Measurements from ENCODE around the gene NOTCH4. TPM values are rescaled to one million over a fixed set of nuclear protein-coding genes. Genes with fewer than 3 reads are reported as not detected.

The NOTCH4 gene
- total RNA-seq, 1 donor from 2014 or later = 242 TPM

DNA sequence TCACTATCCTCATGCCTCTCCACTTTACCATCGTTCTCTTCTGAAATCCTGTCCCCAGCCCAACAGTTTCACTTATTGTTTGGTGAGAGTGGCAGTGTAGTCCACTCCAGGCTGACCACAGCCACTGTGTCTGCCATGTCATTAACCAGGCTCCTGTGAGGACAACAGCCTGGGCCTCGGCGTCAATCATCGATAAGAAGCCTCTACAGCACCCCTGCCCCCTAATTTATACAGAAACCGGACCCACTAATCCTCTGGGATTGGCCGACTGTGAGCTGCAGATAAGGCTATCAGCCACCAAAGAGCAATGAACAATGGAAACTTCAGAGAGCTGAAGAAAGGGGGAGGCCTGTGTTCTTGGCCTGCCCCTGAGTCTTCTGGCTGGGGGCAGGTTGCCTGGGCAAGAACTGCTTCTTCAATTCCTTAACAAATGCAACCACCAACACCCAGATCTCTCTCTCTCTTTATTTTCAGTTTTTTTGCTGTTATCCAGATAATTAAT, 56.1 kb downstream of the NOTCH4 start:
- DNase-seq (ENCODE audit: extremely low read depth, low read depth, low spot score) = no peak

DNA sequence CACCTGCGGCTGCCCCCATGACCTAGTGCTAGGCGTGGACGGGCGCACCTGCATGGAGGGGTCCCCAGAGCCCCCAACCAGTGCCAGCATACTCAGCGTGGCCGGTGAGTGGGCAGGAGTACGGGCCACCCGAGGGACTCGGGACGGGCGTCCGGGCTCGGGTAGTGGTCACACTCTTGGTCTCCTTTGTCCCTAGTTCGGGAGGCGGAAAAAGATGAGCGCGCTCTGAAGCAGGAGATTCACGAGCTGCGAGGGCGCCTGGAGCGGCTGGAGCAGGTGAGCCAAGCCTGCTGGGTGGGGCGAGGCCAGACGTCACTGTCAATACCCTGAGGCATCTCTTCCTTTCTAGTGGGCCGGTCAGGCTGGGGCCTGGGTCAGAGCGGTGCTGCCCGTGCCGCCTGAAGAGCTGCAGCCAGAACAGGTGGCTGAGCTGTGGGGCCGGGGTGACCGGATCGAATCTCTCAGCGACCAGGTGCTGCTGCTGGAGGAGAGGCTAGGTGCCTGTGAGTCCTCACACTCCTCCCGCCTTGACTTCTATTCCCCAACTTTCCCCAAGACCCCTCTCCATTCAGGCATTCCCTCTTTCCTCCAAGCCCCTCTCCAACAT, 56.6 kb downstream of the NOTCH4 start:
- no peak for DNase-seq (ENCODE audit: extremely low read depth, low read depth, low spot score)

DNA sequence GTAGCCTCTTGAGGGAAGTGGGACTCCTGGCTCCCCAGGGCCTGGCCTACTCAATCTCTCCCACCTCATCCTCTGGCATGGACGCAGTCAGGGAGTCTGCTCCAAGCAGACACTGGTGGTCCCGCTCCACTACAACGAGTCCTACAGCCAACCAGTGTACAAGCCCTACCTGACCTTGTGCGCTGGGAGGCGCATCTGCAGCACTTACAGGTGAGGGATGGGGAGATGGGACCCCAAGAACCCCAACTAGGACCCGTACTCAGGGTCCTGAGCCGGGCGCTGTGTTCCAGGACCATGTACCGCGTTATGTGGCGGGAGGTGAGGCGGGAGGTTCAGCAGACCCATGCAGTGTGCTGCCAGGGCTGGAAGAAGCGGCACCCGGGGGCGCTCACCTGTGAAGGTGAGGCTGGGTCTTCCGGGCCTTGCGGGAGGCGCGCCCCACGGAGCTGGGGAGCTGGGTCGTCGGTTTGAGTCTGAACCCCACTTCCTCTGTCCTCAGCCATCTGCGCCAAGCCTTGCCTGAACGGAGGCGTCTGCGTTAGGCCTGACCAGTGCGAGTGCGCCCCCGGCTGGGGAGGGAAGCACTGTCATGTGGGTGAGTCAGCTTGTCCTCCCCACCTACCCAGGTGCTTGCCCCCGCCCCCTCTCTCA, 57.3 kb downstream of the NOTCH4 start:
- DNase-seq (ENCODE audit: extremely low read depth, low read depth, low spot score) = no peak

DNA sequence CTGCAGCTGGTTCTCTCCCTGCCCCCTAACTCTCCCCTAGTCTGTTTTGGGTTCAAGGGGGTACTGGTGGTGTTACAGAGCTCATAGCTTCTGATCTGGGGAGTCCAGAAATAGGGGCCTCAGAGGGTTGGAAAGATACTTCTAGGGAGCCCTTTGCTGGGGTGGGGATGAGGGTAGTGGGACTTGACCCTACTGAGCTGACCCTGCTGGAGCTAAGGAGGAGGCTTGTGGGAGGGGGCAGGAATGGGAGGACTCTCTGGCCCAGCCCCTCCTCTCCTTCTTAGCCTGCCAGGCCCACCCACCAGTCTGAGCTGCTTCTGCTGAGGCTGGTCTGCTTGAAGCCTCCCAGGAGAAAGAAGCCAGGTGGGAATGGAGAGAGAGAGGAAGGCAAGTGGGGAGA, 59.6 kb downstream of the NOTCH4 start, which contains the start of gene EGFL8:
Gene EGFL8, plus strand, starts transcription at position 301 of the 400 bp plus-strand sequence. CDS start 1,571 bp downstream, outside the sequence.
- DNase-seq (ENCODE audit: extremely low read depth, low read depth, low spot score) = no peak

DNA sequence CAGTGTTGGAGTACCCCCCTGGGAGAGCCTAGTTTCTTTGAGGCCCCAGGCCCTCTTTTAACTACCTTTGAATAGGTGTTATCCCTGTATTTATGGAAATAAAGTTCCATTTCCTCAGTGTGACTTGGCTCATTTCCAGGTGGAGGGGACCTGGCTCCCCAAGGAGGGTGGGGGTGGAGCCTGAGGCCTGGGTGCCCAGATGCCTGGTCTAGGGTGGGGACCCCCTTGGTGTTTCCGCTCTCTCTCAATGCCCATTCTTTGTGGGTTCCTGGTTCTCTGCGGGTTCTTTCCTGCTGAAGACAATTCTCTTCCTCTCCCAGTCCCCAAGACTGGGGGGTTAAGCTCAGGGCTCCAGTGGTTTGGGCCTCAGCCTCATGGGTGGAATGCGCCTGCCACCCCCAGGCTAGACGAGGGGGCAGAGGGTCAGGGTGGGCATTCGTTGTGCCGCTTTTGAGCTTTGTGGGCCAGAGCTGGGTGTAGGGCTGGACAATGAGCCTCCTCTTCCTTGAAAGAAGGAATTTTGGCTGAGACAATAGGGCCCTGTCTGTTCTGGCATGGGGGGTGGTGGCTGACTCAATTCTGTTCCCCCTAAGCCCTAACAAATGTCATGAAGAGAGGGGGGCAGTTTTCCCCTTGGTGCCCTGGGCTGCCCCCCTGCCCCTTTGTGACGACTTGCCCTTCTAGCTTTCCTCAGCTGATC, 60.2 kb downstream of the NOTCH4 start:
- DNase-seq (ENCODE audit: extremely low read depth, low read depth, low spot score) = no peak

DNA sequence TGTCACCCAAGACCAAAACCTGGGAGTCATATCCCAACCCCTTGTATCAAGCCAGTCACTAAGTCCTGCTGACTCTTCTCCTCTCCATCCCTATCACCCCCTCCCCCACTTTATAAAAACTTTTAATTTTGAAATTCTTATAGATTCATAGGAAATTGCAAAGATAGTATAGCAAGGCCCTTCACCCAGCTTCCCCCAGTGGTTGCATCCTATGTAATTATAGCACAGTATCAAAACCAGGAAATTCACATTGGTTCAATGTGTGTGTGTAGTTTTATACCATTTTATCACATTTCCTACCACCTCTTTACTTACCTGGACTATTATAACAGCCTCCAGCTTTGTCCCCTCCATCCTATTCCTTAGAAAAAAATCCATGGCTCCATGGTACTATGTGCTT, 65.8 kb downstream of the NOTCH4 start:
- DNase-seq (ENCODE audit: extremely low read depth, low read depth, low spot score) = no peak

DNA sequence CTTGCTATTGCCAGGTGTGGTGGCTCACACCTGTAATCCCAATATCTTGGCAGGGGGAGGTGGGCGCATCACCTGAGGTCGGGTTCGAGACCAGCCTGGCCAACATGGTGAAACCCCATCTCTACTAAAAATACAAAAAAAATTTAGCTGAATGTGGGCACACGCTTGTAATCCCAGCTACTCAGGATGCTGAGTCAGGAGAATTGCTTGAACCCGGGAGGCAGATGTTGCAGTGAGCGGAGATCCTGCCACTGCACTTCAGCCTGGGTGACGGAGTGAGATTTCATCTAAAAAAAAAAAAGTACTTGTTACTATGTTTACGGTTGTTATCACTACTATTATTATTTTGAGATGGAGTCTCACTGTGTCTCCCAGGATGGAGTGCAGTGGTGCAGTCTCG, 67.0 kb downstream of the NOTCH4 start:
- no peak for DNase-seq (ENCODE audit: extremely low read depth, low read depth, low spot score)

DNA sequence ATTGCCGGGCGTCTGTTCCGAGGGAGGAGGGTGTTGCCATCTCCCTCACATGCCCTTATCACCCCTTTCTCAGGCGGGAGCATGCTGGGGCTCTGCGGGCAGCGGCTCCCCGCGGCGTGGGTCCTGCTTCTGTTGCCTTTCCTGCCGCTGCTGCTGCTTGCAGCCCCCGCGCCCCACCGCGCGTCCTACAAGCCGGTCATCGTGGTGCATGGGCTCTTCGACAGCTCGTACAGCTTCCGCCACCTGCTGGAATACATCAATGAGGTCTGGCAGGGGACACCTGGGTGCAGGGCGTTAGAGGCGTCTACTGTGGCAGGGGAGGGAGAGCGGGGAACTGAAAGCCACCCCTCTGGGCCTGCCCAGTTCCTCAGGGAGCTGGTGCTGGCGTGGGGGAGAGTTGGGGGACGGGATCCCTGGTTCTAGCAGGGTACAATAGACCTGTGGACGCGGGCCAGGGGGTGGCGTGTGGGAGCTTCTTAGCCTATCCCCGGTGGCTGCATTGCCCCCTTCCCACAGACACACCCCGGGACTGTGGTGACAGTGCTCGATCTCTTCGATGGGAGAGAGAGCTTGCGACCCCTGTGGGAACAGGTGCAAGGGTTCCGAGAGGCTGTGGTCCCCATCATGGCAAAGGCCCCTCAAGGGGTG, 69.2 kb downstream of the NOTCH4 start:
- DNase-seq (ENCODE audit: extremely low read depth, low read depth, low spot score) = no peak

DNA sequence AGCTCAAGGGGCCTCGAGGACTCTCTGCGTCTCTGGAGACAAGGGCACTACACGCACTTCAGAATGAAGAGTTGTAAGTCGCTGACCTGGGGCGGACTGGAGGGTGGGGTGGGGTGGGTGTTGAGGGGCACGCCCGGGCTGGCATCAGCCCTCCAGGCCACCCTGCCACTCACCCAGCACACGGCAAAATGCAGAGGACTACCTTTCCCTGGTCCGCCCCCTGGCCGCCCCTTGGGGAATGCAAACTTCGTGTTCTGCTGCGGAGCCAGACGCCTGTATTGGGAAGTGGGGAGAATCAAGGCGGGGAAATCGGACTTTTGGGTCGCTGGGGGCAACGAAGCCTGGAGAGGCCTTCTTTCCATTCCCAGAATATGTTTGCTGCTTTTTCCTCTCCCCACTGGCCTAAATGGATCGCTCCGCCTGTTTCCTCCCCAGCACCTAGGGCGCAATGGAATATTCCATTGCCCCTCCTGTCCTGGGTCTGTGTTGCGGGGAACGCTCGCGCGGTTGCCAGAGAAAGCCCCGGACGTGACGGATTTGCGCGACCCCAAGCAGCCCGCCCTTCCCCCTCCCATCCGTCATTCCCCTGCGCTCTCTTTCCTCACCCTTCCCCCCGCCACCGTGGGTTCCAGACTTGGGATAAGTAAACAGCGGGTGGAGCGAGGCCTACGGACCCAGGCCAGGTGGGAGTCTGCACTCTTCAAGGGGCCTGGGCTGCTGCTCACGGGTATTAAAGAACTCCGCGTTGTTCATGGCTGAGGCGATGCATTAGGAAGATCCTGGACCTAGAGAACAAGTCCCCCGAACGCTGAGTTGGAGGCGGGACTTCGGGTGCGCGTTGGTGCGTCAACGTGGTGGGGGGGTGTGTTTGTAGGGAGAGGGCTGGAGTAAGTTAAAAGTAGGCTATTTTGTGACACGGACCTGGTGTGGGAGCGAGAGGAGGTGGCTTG, 70.0 kb downstream of the NOTCH4 start, which contains the start of gene PPT2:
Gene PPT2, plus strand, starts transcription at position 578 of the 950 bp plus-strand sequence. CDS start 454 bp downstream, outside the sequence.
- DNase-seq (ENCODE audit: extremely low read depth, low read depth, low spot score) = peak; percentile 72

DNA sequence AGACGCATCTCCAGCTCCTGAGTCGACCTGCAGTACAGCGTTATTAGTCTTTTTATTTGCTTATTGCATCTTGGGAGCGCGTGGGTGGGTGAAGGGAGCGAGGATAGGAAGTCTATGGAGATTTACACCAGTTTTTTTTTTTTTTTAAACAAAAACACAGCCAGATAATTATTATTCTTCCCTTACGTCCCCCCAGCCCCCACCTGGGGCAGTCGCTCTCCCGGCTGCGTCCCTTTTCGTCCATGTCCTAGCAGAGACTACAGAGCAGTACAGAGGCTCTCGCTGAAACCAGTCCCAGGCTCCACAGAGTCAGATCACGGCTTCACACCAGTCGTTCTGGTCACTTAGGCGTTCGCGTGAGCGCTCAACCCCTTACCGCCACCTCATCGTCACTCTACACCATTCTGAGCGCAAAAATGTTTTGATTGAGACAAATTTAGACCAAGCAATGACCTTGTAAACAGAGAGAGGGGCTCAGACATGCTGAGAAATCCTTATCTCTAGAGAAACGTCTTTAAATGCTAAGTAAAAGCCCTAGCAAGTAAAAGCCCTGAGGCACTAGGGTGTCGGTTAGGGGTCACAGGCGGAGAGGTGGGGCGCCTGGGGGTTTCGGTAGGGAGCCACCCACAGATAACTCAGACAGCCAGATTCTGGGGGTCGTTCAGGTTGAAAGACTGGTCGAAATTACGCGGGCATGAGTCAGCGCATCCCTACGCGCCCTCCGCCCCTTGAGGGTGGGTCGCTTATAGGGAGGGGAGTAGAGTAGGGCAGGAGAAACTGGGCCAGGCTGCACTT, 70.9 kb downstream of the NOTCH4 start:
- no peak for DNase-seq (ENCODE audit: extremely low read depth, low read depth, low spot score)

DNA sequence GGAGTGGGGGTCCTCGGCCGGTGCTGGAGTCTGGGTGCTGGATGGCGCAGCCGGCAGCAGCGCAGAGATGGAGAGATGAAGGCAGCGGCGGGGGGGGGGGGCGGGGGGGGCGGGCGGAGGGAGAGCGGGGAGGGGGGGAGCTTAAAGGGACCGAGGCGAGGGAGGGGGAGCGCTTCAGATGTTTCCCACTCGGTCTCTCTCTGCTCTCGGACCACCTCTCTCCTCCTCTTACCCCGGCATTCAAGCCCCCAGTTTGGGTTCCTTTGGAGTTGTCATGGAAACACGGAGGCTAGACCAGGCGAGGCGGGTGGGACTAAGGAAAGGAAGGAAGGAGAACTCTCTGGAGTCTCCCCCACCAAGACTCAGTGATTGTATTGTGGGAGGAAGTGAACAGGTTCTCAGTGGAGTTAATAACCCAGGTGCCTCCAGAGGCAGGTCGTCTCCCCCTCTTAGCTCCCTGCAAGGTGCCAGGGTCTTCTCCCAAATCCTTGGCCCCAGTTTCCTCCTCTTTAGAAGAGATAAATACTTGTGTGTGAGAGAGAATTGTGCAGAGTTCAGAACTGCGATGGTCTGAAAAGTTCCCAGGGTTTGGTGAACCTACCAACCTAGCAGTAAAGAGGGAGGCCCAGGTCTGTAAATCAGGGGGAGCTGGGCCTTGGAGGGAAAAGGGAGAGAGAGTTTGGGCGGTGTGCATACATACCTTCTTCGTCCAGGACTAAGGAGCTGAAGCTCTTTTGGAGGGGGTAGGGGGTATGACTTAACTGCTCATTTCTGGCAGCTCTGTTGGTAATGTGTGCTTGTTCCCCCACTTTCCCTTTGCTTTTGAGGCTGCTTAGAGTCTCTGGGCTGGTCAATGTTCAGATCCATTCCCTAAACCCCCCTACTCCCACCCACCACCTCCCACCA, 71.8 kb downstream of the NOTCH4 start, which contains the start of gene PRRT1:
Gene PRRT1, minus strand, starts transcription at position 77 of the 906 bp plus-strand sequence. CDS start 112 bp downstream, outside the sequence.
- no peak for DNase-seq (ENCODE audit: extremely low read depth, low read depth, low spot score)

DNA sequence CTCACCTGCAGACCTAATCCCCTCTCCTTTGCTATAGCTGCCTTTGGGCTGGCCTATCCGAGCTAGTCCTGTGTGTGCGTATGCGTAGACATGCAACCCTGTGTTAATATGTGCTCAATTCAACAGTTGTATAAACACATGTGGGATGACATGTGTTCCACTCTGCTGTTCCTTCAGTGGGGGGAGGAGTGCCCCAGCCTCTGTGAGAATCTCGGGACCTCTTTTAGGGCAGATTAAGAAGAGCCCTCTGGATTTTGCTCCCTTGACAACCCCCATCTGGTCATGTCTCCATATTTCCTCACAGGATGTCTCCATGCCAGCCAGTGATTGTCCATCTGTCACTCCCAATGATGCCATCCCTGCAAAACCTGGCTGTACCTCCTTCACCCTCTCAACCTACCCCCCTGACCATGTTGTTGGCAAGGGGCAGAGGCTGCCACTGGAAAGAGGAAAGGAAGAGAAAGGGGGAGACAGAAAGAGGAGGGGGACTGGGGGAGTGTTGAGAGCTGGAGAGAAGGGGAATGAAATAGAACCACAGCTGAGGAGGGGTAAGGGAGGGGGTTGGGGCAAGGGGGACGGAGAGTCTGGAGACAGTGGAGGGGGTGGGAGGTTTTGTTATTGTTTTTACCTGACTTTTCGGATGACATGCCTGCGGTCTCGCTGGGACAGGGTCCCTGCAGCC, 72.5 kb downstream of the NOTCH4 start:
- no peak for DNase-seq (ENCODE audit: extremely low read depth, low read depth, low spot score)

DNA sequence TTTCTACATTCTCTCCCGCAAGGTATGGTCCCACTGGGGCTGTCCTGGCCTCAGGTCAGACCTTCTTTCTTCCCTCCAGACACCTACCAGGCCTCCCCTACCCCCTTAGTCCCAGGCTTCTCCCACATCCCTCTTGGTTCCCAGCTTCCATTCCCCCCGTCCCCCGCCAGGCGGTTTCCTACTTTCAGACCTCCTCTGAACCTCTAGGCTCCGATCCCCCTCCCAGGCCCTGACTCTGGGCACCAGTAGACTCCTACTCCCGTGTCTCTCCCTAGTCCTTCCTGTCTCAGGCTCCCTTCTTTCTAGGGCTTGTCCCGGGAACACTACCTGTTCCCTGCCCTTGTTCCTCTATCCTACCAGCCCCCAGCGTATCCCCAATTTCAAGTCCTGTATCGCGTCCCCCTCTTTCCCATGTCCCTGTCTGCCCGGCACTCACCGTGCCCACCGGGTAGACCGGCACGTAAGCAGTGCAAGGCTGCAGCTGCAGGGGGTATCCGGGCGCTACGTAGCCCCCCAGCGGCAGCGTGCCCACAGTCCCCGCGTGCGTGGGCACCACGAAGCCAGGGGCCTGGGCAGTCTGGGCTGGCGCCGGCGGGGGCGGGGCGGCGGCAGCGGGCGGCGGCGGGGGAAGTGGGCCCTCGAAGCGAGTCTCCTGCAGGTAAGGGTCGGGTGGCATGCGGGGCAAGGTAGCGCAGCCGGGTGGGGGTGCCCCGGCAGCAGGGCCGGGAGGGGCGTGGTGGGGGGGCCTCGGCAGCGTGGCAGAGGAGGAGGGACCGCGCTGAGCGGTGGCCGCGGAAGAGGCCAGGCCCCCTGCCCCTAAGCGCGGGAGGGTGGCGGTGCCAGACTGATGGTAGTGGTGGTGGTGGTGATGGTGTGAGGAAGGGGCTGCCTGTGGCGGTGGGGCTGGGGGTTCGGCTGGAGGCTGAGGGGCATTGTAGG, 73.7 kb downstream of the NOTCH4 start:
- DNase-seq (ENCODE audit: extremely low read depth, low read depth, low spot score) = no peak

DNA sequence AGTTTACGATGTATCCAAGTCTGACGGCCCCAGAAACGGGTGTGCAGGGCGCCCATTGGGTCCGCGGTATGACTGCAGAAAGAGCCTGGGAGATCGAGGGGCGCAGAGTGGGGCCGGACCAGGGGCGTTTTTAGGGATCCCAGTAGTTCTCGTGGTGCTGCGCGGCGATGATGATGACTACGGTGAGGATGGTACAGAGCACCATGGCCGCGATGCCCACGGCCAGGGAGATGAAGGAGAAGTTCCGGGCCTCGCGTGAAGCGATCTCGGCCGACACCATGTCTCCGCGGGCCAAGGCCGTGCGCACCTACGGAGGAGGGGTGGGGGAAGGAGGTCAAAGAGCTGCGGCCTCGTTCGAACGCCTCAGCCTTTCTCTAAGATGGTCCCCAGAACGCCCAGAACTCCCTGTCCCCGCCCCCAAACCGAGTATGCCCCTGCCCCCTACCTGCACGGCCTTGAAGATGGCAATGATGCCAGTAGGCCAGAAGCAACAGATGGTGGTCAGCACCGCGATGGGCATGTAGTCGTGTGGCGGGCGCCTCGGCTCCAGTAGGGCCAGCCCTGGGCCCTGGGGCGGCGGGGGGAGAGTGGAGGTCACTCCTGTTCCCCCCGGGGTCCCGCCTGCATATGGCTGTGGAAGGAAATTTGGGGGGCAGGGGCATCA, 74.6 kb downstream of the NOTCH4 start:
- DNase-seq (ENCODE audit: extremely low read depth, low read depth, low spot score) = no peak

DNA sequence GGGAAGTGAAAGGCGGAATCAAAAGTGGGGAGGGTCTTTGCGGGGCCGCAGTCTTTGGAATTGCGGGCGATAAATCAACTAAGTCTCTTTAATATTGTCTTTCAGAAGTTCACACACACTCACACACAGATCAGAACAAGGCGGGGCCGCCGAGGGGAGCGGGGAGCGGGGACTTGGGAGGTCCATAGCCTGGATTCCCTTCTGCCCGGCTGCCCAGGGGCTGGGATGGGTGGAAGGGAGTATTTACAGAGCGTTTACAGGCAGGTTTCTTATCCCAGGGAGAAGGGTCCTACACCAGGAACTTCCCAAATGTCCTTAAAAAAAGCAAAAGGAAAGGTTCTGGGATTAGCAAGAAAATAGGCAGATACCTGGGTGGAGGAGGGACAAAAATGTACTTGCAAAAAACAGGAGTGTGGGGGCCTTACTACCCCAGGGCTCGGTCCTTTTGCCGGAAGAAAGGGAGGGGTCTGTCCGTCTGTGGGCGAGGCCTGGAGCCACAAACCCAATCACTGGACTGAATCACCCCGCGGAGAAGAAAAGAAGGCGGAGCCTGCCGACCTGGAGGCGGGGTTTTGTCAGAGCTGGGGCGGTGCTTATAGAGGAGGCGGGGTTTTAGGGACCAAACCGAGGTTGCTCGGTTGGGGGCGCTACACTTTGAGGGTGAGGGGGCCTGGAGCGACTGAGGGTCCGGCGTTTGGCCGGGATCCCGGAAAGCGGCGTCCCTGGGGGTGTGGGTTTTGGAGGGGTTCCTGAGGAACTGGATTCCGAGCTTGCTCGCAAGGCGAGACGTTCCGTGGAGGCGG, 75.4 kb downstream of the NOTCH4 start:
- DNase-seq (ENCODE audit: extremely low read depth, low read depth, low spot score) = no peak
